Naive B cell (primary cell): ENCODE measurements around the gene FUT7. TPM values are rescaled to one million over a fixed set of nuclear protein-coding genes. Genes with fewer than 3 reads are reported as not detected.
A peak's percentile ranks its signal among the peaks of the same experiment; 100 is the strongest.

Source experiments
- ATAC-seq, 2 donors: fragments of 150-1000 bp; cut with Tn5 transposase; 2 replicates each; pipeline ENCODE4 v1.10.0; 2021; ENCODE audit warnings: low read depth in 2 of 2, mild to moderate bottlenecking in 2 of 2, moderate library complexity in 2 of 2
- DNase-seq: peaks from one replicate; pipeline ENCODE4 v3.0.0; 2022
- H3K27ac Mint-ChIP-seq, 6 donors: one replicate each; pipeline ENCODE4 v1.8.0; 2020 to 2022; ENCODE audit warnings: mild to moderate bottlenecking in 6 of 6, mixed read lengths in 6 of 6, moderate library complexity in 5 of 6, inconsistent platforms in 2 of 6
- H3K27me3 Mint-ChIP-seq, 3 donors: one replicate each; pipeline ENCODE4 v1.8.0; 2021 to 2022; ENCODE audit warnings: mixed read lengths in 3 of 3, mild to moderate bottlenecking in 1 of 3
- H3K36me3 Mint-ChIP-seq, 2 donors: one replicate each; pipeline ENCODE4 v1.8.0; 2020 to 2022; ENCODE audit warnings: mixed read lengths in 2 of 2, inconsistent platforms in 1 of 2, mild to moderate bottlenecking in 1 of 2
- H3K4me1 Mint-ChIP-seq, 3 donors: one replicate each; pipeline ENCODE4 v1.8.0; 2020 to 2022; ENCODE audit warnings: mixed read lengths in 3 of 3, inconsistent platforms in 1 of 3, mild to moderate bottlenecking in 1 of 3, moderate library complexity in 1 of 3
- H3K4me3 Mint-ChIP-seq, 8 donors: one replicate each; pipeline ENCODE4 v1.8.0; 2020 to 2022; ENCODE audit warnings: mild to moderate bottlenecking in 8 of 8, mixed read lengths in 8 of 8, moderate library complexity in 8 of 8, inconsistent platforms in 2 of 8
- H3K9me3 Mint-ChIP-seq, 7 donors: one replicate each; pipeline ENCODE4 v1.8.0; 2020 to 2022; ENCODE audit warnings: mixed read lengths in 7 of 7, mild to moderate bottlenecking in 5 of 7, inconsistent platforms in 2 of 7, moderate library complexity in 1 of 7
- polyA plus RNA-seq, 6 donors: library from polyadenylated mRNA; unstranded; fragments of 300-500 nt; fragmentation: Illumina TruSeq; gene quantifications; one replicate each; pipeline ENCODE4 v1.2.3, GENCODE V29; 2021; ENCODE audit warnings: low read depth in 6 of 6

FUT7 gene, protein sequence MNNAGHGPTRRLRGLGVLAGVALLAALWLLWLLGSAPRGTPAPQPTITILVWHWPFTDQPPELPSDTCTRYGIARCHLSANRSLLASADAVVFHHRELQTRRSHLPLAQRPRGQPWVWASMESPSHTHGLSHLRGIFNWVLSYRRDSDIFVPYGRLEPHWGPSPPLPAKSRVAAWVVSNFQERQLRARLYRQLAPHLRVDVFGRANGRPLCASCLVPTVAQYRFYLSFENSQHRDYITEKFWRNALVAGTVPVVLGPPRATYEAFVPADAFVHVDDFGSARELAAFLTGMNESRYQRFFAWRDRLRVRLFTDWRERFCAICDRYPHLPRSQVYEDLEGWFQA
- 1 to 10 TPM in 5 of 6 donors, under 1 TPM in 1; 0.93 to 7.4 (median 2.9) TPM for polyA plus RNA-seq

DNA sequence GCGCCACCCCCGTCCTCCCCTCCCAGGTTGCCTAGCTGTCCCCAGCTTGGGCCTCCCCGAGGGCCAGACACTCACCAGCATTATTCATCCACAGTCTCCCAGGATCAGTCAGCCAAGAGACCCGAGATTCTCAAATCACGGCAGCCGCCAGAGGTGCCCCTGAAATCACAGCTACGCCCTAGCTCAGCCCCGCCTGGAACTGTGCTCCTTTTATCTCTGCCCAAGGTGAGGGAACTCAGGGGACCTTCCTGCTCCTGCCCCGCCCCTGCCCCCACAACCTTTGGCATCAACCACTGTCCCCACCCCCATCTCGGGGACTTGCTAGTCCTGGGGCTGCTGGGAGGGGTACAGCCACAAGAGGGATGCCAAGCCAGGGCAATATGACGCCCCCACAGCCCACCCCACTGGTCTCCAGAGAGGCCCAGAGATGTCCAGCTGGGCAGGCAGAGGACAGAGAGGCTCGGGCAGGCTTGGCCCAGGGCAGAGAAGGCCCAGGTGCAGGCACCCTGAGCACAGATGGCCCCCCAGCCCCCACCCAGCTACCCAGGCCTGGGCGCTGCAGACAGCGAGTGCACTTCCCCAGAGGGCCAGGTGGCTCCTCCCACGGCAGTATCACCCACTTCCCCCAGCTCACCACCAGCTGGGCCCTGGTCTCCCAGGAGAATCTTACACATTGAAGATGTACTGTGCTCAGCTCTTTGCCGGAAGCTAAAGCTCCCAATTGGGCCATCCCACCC is at the start of gene FUT7:
Gene FUT7 (minus strand): TSS at position 185 of the 737 bp plus-strand sequence. CDS start 97 bp downstream, at position 88.
- H3K9me3 Mint-ChIP-seq = no peaks in the 10 kb centered on the region
- DNase-seq (peak; percentile 71), ATAC-seq (peak; percentile 38 to 45)
- H3K4me1 Mint-ChIP-seq = peaks cover 45 to 63% (median 55%) of the 10 kb centered on the region in 3 donors
- peaks cover 0 to 5% (median 0%) of the 10 kb centered on the region in 3 donors for H3K27me3 Mint-ChIP-seq
- H3K36me3 Mint-ChIP-seq = no peaks in the 10 kb centered on the region
- H3K27ac Mint-ChIP-seq = peak within 1 kb of the TSS in 4 of 6 donors; percentile 55 to 93 (median 82)
- H3K4me3 Mint-ChIP-seq = peak within 1 kb of the TSS; percentile 80 to 92 (median 85)

DNA sequence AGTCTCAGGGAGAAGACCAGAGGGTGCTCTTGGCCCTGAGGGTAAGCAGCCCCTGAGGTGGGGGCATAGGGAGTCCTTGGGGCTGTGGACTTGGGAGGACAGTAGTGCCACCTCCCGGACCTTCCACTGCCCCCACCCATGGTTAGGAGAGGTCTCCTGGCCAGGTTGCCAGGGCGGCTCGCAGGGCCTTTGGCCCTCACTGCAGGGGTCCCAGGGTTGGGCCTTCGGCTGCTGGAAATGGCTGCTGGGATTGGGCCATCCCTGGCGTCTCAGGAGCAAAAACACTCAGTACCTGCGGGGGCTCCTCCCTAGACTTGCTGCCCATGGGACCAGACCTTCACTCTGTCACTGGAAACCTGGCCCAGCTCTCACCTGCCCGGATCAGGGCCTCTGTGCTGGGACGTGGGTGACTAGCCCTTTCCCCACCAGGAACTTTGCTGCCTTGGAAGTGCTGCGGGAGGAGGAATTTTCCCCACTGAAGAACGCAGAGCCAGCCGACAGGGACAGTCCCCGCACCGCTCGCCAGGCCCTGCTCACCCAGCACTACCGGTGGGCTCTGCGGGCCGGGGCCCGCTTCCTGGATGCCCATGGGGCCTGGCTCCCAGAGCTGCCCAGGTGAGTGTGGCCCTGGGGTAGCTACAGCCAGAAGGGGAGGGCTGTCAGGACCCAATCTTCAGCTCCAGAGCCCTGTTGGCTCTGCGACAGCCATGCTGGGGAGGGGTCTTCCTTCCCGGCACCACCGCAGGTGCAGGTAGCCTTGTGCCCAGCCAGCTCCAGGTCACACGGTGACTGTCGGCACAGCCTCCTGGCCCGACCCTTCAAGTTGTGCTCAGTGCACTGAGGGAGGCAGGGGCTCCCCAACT is 48.6 kb upstream of the FUT7 start:
- peak overlapping the region in 5 of 8 donors; percentile 22 to 84 (median 50) for H3K4me3 Mint-ChIP-seq

DNA sequence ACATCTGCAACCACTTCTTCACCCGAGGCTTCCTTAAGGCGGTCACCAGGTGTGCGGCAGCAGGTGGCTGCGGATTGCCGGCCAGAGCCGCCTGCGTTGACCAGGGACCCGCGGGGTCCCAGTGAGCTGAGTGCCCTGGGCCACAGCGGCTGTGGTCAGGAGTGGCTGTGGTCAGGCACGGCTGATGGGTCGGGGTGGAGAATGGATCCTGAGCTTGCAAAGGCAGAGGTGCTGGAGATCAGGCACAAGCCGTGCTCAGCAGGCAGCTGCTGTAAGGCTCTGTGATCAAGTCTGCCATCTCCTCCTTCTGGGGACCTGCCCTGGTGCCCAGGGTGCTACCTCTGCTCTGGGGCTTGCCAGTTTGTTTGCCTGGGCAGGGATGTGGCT is 47.5 kb upstream of the FUT7 start:
- Mint-ChIP-seq H3K36me3 (no peaks in the 10 kb centered on the region), H3K9me3 (no peaks in the 10 kb centered on the region), H3K4me1 (peaks cover 7 to 12% (median 10%) of the 10 kb centered on the region in 3 donors), H3K4me3 (peak overlapping the region in 6 of 8 donors; percentile 22 to 84 (median 72)), H3K27ac (peak overlapping the region in 2 of 6 donors; percentile 32 to 79), H3K27me3 (no peaks in the 10 kb centered on the region)
- ATAC-seq (no peak), DNase-seq (no peak)

More for the DNA sequence above, 48.6 kb upstream of the FUT7 start:
- Mint-ChIP-seq H3K27me3 (no peaks in the 10 kb centered on the region), H3K27ac (peak overlapping the region in 1 of 6 donors; percentile 15), H3K4me1 (peaks cover 7 to 17% (median 11%) of the 10 kb centered on the region in 3 donors), H3K9me3 (no peaks in the 10 kb centered on the region), H3K36me3 (no peaks in the 10 kb centered on the region)
- DNase-seq (no peak), ATAC-seq (no peak)

DNA sequence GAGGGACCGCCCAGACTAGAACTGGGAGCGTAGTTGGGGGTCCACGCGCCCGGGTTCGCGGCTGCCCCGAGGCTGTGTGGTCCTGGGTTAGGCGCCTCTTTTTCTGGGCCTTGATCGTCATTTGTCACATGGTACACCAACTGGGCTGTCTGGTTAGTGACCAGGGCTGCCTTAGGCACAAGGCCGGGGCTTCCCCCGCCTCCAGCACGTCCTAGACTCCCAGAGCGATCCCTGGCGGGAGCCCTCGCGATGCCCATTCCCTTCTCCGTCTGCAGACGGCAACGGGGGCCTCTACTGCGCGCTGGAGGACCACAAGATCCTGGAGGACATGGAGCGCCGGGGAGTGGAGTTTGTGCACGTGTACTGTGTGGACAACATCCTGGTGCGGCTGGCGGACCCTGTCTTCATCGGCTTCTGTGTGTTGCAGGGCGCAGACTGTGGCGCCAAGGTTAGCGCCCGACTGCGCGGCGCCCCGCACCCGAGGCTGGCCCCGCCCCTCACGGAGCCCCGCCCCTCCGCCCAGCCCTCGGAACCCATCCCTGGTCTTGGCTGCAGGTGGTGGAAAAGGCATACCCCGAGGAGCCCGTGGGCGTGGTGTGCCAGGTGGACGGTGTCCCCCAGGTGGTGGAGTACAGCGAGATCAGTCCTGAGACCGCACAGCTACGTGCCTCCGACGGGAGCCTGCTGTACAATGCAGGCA is 47.0 kb upstream of the FUT7 start:
- Mint-ChIP-seq H3K9me3 (no peaks in the 10 kb centered on the region), H3K4me3 (peak overlapping the region in 7 of 8 donors; percentile 56 to 91 (median 72)), H3K27me3 (no peaks in the 10 kb centered on the region), H3K27ac (peak overlapping the region in 2 of 6 donors; percentile 88 to 89), H3K36me3 (no peaks in the 10 kb centered on the region), H3K4me1 (peaks cover 7 to 11% (median 10%) of the 10 kb centered on the region in 3 donors)
- DNase-seq (no peak), ATAC-seq (no peak)

DNA sequence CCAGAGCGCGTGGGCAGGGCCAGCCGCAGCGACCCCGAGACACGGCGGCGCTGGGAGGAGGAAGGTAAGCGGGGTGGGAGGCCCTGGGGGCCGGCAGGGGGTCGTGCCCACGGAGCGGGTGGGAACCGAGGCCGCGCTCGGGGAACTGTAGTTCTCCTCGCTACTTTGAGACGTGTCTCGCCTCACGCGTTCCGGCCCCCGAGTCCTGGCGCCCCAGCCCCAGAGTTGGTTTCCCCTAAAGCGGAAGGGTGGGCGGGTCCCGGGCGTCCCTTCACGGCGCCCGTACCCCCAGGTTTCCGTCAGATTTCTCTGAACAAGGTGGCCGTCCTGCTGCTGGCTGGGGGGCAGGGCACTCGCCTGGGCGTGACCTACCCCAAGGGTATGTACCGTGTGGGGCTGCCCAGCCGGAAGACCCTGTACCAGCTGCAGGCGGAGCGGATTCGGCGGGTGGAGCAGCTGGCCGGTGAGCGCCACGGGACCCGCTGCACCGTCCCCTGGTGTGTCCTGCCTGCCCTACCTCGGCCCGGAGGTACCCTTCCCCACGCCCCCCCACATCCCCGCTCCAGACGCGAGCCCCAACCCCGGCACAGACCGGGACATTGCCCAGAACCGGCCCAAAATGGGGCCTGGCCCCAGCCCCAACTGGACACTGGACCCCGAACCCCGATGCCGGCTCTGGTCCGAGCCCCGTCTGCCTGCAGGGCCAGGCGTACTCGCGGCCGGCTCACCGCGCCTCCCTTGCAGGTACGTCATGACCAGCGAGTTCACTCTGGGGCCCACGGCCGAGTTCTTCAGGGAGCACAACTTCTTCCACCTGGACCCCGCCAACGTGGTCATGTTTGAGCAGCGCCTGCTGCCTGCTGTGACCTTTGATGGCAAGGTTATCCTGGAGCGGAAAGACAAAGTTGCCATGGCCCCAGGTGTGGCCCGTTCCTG is 46.1 kb upstream of the FUT7 start:
- peak overlapping the region; percentile 72 to 91 (median 78) for H3K4me3 Mint-ChIP-seq
- peak; percentile 48 to 56 for ATAC-seq
- peaks cover 4 to 7% (median 4%) of the 10 kb centered on the region in 3 donors for H3K4me1 Mint-ChIP-seq
- H3K9me3 Mint-ChIP-seq = no peaks in the 10 kb centered on the region
- DNase-seq = peak; percentile 57
- H3K36me3 Mint-ChIP-seq = no peaks in the 10 kb centered on the region
- peak overlapping the region in 5 of 6 donors; percentile 56 to 89 (median 80) for H3K27ac Mint-ChIP-seq
- H3K27me3 Mint-ChIP-seq = no peaks in the 10 kb centered on the region

DNA sequence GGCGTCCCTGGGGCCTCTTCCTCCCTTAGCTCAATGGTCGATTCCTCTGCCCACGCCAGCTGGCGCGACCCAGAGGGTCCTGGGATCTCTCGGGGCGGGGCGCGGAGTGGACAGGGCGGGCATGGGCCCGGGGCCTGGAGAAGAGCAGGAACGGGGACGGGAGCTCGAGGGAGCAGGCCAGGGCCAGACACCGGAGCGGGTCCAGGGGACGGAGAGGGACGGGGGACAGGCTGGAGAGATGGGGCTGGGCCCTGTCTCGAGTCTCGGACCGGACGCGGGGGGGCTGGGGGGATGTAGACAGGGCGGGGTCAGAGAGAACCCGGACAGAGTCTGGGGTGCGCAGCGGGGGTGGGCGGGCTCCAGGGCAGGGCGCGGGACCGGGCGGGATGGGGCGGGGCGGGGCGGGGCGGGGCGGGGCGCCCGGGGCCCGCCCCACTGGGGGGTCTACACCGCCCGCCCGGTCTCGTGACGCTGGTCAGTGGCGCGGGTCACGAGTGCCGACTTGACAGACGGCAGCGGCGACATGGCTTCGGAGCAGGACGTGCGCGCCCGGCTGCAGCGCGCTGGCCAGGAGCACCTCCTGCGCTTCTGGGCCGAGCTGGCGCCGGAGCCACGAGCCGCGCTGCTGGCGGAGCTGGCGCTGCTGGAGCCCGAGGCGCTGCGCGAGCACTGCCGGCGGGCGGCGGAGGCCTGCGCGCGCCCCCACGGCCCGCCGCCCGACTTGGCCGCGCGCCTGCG is 45.3 kb upstream of the FUT7 start, which contains the start of gene UAP1L1:
Gene UAP1L1 (plus strand): TSS at position 508 of the 738 bp plus-strand sequence. CDS start 16 bp downstream, at position 524.
- peak; percentile 71 to 72 for ATAC-seq
- Mint-ChIP-seq H3K27ac (peak within 1 kb of the TSS; percentile 51 to 88 (median 76)), H3K36me3 (no peaks in the 10 kb centered on the region), H3K4me3 (peak within 1 kb of the TSS; percentile 72 to 93 (median 81)), H3K9me3 (no peaks in the 10 kb centered on the region), H3K4me1 (peaks cover 0 to 5% (median 4%) of the 10 kb centered on the region in 3 donors), H3K27me3 (no peaks in the 10 kb centered on the region)
- DNase-seq = peak; percentile 70

DNA sequence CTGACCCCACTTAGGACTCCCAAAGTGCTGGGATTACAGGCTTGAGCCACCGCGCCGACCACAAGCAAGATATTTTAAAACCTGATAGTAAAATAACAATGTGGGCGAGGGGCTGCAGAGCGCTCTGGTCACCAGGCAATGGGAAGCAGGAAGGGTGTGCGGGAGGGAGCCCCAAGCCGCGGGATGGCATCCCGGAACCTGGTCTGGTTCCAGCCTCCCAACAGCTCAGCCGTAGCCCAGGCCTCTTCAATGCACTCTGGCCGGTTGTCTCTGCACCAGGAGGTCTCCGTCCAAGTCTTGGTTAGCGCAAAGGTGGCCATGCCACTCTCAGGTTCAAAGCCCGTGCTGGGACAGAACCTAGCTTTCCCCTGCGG is 44.7 kb upstream of the FUT7 start:
- no peaks in the 10 kb centered on the region for H3K36me3 Mint-ChIP-seq
- DNase-seq = no peak
- ATAC-seq = no peak
- peak overlapping the region; percentile 60 to 93 (median 74) for H3K4me3 Mint-ChIP-seq
- no peaks in the 10 kb centered on the region for H3K9me3 Mint-ChIP-seq
- no peaks in the 10 kb centered on the region for H3K27me3 Mint-ChIP-seq
- peak overlapping the region in 2 of 6 donors; percentile 74 to 77 for H3K27ac Mint-ChIP-seq
- peaks cover 0 to 8% (median 7%) of the 10 kb centered on the region in 3 donors for H3K4me1 Mint-ChIP-seq

DNA sequence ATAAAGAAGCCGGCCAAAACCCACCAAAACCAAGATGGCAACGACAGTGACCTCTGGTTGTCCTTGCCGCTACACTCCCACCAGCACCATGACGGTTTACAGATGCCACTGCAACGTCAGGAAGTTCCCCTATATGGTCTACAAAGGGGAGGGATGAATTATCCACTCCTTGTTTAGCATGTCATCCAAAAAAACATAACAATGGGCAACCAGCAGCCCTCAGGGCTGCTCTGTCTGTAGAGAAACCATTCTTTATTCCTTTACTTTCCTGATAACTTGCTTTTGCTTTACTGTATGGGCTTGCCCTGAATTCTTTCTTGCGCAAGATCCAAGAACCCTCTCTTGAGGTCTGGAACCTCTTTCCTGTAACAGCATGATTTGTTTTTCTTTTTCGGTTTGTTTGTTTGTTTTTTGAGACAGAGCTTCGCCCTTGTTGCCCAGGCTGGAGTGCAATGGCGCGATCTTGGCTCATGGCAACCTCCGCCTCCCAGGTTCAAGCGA is 43.4 kb upstream of the FUT7 start:
- ATAC-seq = no peak
- H3K27me3 Mint-ChIP-seq = no peaks in the 10 kb centered on the region
- H3K36me3 Mint-ChIP-seq = no peaks in the 10 kb centered on the region
- no peak for DNase-seq
- peak overlapping the region in 3 of 6 donors; percentile 51 to 87 (median 53) for H3K27ac Mint-ChIP-seq
- H3K4me3 Mint-ChIP-seq = peak overlapping the region in 3 of 8 donors; percentile 21 to 70 (median 59)
- peaks cover 13 to 16% (median 14%) of the 10 kb centered on the region in 3 donors for H3K4me1 Mint-ChIP-seq
- H3K9me3 Mint-ChIP-seq = no peaks in the 10 kb centered on the region

DNA sequence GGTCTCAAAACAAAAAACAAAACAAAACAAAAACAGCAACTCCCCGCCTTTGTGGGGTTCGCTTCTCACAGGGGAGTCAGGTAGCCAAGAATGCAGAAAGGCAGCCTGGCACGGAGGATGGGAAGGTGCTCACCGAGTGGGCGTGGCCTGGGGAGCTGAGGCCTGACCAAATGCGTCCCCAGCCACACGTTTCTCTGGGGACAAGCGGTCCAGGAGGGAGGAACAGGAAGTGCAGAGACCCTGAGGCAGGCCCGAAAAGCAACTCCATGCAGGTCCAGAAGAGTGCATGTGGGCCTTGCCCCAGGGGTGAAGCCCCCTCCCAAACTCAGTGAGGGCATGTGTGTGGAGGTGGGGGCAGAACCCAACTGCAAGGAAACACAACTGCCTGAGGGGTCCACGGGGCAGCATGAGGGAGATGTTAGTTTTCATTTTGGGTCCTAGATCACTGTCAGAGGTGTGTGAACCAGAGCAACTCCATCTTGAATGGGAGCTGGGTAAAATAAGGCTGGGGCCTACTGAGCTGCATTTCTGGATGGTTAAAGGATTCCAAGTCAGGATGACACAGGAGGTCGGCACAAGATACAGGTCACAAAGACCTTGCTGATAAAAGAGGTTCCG is 42.9 kb upstream of the FUT7 start:
- peak overlapping the region in 3 of 6 donors; percentile 51 to 94 (median 87) for H3K27ac Mint-ChIP-seq
- DNase-seq = no peak
- peak overlapping the region in 4 of 8 donors; percentile 1 to 70 (median 30) for H3K4me3 Mint-ChIP-seq
- ATAC-seq = no peak
- no peaks in the 10 kb centered on the region for H3K36me3 Mint-ChIP-seq
- H3K4me1 Mint-ChIP-seq = peaks cover 13 to 14% (median 13%) of the 10 kb centered on the region in 3 donors
- no peaks in the 10 kb centered on the region for H3K9me3 Mint-ChIP-seq
- no peaks in the 10 kb centered on the region for H3K27me3 Mint-ChIP-seq

DNA sequence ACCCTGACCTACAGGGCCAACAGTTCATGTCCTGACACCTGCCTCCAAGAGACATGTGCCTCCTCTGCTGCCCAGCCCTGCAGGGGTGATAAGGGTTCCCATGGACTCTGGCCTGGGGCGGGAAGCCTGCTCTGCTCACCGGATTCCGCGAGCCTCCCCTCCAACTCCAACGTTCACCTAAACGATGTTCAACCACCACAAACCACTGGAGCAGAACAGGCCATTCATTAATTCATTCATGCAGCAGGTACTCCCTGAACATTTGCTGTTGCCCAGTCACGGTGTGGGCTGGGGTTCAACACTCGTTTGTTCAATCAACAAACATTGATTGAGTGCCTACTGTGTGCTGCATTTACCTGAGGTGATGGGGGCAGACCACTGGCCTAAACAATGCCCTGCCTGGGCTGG is 42.1 kb upstream of the FUT7 start:
- peak overlapping the region in 2 of 8 donors; percentile 36 to 47 for H3K4me3 Mint-ChIP-seq

More for the DNA sequence above, 42.1 kb upstream of the FUT7 start:
- Mint-ChIP-seq H3K27ac (no peak overlapping the region), H3K36me3 (no peaks in the 10 kb centered on the region), H3K4me1 (peaks cover 12 to 14% (median 13%) of the 10 kb centered on the region in 3 donors), H3K9me3 (no peaks in the 10 kb centered on the region), H3K27me3 (no peaks in the 10 kb centered on the region)
- no peak for ATAC-seq
- DNase-seq = no peak
